ENCODE measurements around the gene ST6GALNAC2.

The ST6GALNAC2 gene

DNA sequence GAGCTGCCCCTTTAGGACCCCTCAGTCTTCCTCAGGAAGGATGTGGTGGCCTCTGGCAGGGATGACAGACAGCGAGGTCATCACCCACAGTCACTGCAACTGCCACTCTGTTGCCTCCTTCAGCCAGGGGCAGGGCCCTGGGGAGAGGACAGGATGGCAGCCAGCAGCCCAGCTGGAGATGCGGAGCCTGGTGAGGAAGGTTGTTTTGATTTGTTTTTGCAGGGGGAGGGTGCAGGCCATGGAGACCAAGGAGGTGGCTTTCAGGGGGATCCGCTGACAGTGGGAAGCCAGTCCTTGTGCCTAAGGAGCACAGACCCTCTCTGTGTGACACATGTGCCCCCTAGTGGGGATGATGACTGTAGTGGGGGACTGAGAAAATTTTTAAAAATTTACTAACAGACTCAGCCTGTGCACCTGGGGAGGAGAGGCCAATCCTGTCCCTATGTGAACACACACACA, 38.4 kb downstream of the ST6GALNAC2 start (continued):
- no peak for TF ChIP-seq ZBTB1 (tag by site-specific recombination; IDR thresholded peaks at IDR 0.05)
- TF ChIP-seq HOXA7 (CRISPR knock-in tag; IDR thresholded peaks at IDR 0.05; ENCODE audit: borderline replicate concordance): no peak
- no peak for TF ChIP-seq ZNF670 (tag by site-specific recombination; IDR thresholded peaks at IDR 0.05; ENCODE audit: low read depth)
- no peak for TF ChIP-seq ZNF223 (tag by site-specific recombination; IDR thresholded peaks at IDR 0.05)
- TF ChIP-seq, protein P1, sequence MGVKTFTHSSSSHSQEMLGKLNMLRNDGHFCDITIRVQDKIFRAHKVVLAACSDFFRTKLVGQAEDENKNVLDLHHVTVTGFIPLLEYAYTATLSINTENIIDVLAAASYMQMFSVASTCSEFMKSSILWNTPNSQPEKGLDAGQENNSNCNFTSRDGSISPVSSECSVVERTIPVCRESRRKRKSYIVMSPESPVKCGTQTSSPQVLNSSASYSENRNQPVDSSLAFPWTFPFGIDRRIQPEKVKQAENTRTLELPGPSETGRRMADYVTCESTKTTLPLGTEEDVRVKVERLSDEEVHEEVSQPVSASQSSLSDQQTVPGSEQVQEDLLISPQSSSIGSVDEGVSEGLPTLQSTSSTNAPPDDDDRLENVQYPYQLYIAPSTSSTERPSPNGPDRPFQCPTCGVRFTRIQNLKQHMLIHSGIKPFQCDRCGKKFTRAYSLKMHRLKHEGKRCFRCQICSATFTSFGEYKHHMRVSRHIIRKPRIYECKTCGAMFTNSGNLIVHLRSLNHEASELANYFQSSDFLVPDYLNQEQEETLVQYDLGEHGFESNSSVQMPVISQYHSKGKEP (tag by site-specific recombination; IDR thresholded peaks at IDR 0.05): no peak
- no peak for TF ChIP-seq ZNF433 (tag by site-specific recombination; IDR thresholded peaks at IDR 0.05; ENCODE audit: low read depth)
- TF ChIP-seq, protein P2, sequence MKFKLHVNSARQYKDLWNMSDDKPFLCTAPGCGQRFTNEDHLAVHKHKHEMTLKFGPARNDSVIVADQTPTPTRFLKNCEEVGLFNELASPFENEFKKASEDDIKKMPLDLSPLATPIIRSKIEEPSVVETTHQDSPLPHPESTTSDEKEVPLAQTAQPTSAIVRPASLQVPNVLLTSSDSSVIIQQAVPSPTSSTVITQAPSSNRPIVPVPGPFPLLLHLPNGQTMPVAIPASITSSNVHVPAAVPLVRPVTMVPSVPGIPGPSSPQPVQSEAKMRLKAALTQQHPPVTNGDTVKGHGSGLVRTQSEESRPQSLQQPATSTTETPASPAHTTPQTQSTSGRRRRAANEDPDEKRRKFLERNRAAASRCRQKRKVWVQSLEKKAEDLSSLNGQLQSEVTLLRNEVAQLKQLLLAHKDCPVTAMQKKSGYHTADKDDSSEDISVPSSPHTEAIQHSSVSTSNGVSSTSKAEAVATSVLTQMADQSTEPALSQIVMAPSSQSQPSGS (tag by site-specific recombination; IDR thresholded peaks at IDR 0.05; ENCODE audit: low read depth): no peak
- no peak for TF ChIP-seq ZNF623 (tag by site-specific recombination; IDR thresholded peaks at IDR 0.05)
- TF ChIP-seq ZNF335 (tag by site-specific recombination; conservative IDR thresholded peaks at IDR 0.05): 0 out of 2 replicates have a peak, but pooled peaks have one; percentile 26
- TF ChIP-seq ZNF549 (tag by site-specific recombination; IDR thresholded peaks at IDR 0.05): no peak
- TF ChIP-seq ZNF24 (tag by site-specific recombination; IDR thresholded peaks at IDR 0.05): no peak
- TF ChIP-seq KLF16 (tag by site-specific recombination; IDR thresholded peaks at IDR 0.05): peak; percentile 62; the same call in 1 of the 2 replicates
- TF ChIP-seq, protein P3, sequence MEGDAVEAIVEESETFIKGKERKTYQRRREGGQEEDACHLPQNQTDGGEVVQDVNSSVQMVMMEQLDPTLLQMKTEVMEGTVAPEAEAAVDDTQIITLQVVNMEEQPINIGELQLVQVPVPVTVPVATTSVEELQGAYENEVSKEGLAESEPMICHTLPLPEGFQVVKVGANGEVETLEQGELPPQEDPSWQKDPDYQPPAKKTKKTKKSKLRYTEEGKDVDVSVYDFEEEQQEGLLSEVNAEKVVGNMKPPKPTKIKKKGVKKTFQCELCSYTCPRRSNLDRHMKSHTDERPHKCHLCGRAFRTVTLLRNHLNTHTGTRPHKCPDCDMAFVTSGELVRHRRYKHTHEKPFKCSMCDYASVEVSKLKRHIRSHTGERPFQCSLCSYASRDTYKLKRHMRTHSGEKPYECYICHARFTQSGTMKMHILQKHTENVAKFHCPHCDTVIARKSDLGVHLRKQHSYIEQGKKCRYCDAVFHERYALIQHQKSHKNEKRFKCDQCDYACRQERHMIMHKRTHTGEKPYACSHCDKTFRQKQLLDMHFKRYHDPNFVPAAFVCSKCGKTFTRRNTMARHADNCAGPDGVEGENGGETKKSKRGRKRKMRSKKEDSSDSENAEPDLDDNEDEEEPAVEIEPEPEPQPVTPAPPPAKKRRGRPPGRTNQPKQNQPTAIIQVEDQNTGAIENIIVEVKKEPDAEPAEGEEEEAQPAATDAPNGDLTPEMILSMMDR (tag by site-specific recombination; IDR thresholded peaks at IDR 0.05): peak; percentile 86
- TF ChIP-seq, protein P4, sequence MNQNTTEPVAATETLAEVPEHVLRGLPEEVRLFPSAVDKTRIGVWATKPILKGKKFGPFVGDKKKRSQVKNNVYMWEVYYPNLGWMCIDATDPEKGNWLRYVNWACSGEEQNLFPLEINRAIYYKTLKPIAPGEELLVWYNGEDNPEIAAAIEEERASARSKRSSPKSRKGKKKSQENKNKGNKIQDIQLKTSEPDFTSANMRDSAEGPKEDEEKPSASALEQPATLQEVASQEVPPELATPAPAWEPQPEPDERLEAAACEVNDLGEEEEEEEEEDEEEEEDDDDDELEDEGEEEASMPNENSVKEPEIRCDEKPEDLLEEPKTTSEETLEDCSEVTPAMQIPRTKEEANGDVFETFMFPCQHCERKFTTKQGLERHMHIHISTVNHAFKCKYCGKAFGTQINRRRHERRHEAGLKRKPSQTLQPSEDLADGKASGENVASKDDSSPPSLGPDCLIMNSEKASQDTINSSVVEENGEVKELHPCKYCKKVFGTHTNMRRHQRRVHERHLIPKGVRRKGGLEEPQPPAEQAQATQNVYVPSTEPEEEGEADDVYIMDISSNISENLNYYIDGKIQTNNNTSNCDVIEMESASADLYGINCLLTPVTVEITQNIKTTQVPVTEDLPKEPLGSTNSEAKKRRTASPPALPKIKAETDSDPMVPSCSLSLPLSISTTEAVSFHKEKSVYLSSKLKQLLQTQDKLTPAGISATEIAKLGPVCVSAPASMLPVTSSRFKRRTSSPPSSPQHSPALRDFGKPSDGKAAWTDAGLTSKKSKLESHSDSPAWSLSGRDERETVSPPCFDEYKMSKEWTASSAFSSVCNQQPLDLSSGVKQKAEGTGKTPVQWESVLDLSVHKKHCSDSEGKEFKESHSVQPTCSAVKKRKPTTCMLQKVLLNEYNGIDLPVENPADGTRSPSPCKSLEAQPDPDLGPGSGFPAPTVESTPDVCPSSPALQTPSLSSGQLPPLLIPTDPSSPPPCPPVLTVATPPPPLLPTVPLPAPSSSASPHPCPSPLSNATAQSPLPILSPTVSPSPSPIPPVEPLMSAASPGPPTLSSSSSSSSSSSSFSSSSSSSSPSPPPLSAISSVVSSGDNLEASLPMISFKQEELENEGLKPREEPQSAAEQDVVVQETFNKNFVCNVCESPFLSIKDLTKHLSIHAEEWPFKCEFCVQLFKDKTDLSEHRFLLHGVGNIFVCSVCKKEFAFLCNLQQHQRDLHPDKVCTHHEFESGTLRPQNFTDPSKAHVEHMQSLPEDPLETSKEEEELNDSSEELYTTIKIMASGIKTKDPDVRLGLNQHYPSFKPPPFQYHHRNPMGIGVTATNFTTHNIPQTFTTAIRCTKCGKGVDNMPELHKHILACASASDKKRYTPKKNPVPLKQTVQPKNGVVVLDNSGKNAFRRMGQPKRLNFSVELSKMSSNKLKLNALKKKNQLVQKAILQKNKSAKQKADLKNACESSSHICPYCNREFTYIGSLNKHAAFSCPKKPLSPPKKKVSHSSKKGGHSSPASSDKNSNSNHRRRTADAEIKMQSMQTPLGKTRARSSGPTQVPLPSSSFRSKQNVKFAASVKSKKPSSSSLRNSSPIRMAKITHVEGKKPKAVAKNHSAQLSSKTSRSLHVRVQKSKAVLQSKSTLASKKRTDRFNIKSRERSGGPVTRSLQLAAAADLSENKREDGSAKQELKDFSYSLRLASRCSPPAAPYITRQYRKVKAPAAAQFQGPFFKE (tag by site-specific recombination; IDR thresholded peaks at IDR 0.05; ENCODE audit: borderline replicate concordance): no peak
- no peak for TF ChIP-seq ZNF555 (tag by site-specific recombination; conservative IDR thresholded peaks at IDR 0.05)
- TF ChIP-seq ZNF514 (tag by site-specific recombination; IDR thresholded peaks at IDR 0.05): no peak
- peak; percentile 64; the same call in 1 of the 2 replicates for TF ChIP-seq ZBTB17 (tag by site-specific recombination; IDR thresholded peaks at IDR 0.05)
- TF ChIP-seq MYNN (tag by site-specific recombination; IDR thresholded peaks at IDR 0.05; ENCODE audit: borderline replicate concordance): no peak
- no peak for TF ChIP-seq ZNF37A (tag by site-specific recombination; IDR thresholded peaks at IDR 0.05)
- no peak for TF ChIP-seq ZXDB (tag by site-specific recombination; IDR thresholded peaks at IDR 0.05)
- TF ChIP-seq RBAK (tag by site-specific recombination; IDR thresholded peaks at IDR 0.05): no peak
- TF ChIP-seq, protein P5, sequence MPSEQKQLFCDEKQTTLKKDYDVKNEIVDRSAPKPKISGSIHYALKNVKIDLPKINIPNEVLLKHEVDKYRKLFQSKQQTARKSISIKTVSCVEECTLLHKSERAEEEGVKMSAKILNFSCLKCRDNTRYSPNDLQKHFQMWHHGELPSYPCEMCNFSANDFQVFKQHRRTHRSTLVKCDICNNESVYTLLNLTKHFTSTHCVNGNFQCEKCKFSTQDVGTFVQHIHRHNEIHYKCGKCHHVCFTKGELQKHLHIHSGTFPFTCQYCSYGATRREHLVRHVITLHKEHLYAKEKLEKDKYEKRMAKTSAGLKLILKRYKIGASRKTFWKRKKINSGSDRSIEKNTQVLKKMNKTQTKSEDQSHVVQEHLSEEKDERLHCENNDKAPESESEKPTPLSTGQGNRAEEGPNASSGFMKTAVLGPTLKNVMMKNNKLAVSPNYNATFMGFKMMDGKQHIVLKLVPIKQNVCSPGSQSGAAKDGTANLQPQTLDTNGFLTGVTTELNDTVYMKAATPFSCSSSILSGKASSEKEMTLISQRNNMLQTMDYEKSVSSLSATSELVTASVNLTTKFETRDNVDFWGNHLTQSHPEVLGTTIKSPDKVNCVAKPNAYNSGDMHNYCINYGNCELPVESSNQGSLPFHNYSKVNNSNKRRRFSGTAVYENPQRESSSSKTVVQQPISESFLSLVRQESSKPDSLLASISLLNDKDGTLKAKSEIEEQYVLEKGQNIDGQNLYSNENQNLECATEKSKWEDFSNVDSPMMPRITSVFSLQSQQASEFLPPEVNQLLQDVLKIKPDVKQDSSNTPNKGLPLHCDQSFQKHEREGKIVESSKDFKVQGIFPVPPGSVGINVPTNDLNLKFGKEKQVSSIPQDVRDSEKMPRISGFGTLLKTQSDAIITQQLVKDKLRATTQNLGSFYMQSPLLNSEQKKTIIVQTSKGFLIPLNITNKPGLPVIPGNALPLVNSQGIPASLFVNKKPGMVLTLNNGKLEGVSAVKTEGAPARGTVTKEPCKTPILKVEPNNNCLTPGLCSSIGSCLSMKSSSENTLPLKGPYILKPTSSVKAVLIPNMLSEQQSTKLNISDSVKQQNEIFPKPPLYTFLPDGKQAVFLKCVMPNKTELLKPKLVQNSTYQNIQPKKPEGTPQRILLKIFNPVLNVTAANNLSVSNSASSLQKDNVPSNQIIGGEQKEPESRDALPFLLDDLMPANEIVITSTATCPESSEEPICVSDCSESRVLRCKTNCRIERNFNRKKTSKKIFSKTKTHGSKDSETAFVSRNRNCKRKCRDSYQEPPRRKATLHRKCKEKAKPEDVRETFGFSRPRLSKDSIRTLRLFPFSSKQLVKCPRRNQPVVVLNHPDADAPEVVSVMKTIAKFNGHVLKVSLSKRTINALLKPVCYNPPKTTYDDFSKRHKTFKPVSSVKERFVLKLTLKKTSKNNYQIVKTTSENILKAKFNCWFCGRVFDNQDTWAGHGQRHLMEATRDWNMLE (tag by site-specific recombination; conservative IDR thresholded peaks at IDR 0.05; ENCODE audit: low read depth): no peak
- TF ChIP-seq, protein P6, sequence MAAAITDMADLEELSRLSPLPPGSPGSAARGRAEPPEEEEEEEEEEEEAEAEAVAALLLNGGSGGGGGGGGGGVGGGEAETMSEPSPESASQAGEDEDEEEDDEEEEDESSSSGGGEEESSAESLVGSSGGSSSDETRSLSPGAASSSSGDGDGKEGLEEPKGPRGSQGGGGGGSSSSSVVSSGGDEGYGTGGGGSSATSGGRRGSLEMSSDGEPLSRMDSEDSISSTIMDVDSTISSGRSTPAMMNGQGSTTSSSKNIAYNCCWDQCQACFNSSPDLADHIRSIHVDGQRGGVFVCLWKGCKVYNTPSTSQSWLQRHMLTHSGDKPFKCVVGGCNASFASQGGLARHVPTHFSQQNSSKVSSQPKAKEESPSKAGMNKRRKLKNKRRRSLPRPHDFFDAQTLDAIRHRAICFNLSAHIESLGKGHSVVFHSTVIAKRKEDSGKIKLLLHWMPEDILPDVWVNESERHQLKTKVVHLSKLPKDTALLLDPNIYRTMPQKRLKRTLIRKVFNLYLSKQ (tag by site-specific recombination; IDR thresholded peaks at IDR 0.05; ENCODE audit: borderline replicate concordance): no peak
